GM12891 (cell line): Measurements from ENCODE around the gene TMPRSS2.
A peak's percentile ranks its signal among the peaks of the same experiment; 100 is the strongest.

Experiments used
- PAX5 ChIP-seq: IDR thresholded peaks from 2 replicates; pipeline ENCODE4 v1.6.1; 2011; ENCODE audit warnings: low read length, moderate library complexity, mild to moderate bottlenecking; ENCODE audit not compliant: insufficient read depth, severe bottlenecking
- POLR2A ChIP-seq: IDR thresholded peaks from 2 replicates; pipeline ENCODE4 v1.6.1; 2011; ENCODE audit warnings: low read depth, low read length, control low read depth
- POLR2AphosphoS5 ChIP-seq: IDR thresholded peaks from 2 replicates; pipeline ENCODE4 v1.6.1; 2011; ENCODE audit warnings: low read depth, low read length, control low read depth
- POU2F2 ChIP-seq: IDR thresholded peaks from 2 replicates; pipeline ENCODE4 v1.6.1; 2011; ENCODE audit warnings: low read depth, mild to moderate bottlenecking, control low read depth, low read length, moderate library complexity
- SPI1 ChIP-seq: IDR thresholded peaks from 2 replicates; pipeline ENCODE4 v1.6.1; 2011; ENCODE audit warnings: low read depth, low read length, control low read depth
- TAF1 ChIP-seq: IDR thresholded peaks from 2 replicates; pipeline ENCODE4 v1.6.1; 2011; ENCODE audit warnings: low read depth, low read length, control low read depth

GRCh38 chr21:41459884-41460534 lies 47.9 kb downstream of the TMPRSS2 start:
- TF ChIP-seq POLR2AphosphoS5 = peak; percentile 91
- TF ChIP-seq POLR2A = peak; percentile 83
- TF ChIP-seq SPI1 = no peak
- no peak for TF ChIP-seq TAF1
- no peak for TF ChIP-seq PAX5
- TF ChIP-seq POU2F2 = peak; percentile 37; the same call in 1 of the 2 replicates
